MM.1S (cell line): ENCODE measurements around the gene VPS18.

Experiments used
- EZH2 ChIP-seq: fragments of 300-600 bp; sonication (generic); optimal IDR thresholded peaks from 2 replicates; pipeline ENCODE3; 2017; ENCODE audit warnings: low read depth, mild to moderate bottlenecking, antibody characterized with exemption, low read length, mixed read lengths
- TF ChIP-seq, protein P1 (sequence below): fragments of 300-600 bp; sonication (generic); IDR thresholded peaks from 2 replicates; pipeline ENCODE4 v1.5.1; 2016; ENCODE audit warnings: antibody characterized with exemption, low read length, mixed read lengths

DNA sequence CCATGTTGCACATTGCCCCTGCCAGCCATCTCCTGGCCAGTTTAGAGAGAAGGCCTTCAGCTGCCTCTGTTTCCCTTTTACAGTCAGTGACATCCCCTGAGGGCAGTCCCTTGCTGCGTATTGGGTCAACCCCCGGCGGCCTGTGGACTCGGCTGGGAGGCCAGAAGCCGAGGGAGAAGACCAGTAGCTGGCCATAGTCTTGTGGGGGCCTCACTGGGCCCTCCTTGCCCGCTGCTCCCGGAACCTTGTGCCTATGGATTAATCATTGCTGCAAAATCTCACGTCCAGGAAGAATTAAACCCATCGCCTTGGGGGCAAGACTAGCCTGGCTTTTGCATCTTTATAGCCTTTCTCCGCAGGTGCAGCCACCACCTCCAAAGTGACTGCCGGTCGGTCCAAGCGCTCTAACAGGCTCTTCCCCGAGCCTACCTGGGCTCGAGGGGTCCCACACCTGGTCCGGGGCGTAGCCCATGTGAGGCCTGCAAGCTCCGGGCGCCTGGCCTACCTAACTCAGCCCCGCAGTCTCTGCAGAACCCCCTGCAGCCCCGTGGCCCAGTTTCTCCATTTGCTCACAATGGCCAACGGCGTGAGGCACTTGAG is 58.2 kb downstream of the VPS18 start:
- no peak for TF ChIP-seq EZH2
- TF ChIP-seq, protein P1, sequence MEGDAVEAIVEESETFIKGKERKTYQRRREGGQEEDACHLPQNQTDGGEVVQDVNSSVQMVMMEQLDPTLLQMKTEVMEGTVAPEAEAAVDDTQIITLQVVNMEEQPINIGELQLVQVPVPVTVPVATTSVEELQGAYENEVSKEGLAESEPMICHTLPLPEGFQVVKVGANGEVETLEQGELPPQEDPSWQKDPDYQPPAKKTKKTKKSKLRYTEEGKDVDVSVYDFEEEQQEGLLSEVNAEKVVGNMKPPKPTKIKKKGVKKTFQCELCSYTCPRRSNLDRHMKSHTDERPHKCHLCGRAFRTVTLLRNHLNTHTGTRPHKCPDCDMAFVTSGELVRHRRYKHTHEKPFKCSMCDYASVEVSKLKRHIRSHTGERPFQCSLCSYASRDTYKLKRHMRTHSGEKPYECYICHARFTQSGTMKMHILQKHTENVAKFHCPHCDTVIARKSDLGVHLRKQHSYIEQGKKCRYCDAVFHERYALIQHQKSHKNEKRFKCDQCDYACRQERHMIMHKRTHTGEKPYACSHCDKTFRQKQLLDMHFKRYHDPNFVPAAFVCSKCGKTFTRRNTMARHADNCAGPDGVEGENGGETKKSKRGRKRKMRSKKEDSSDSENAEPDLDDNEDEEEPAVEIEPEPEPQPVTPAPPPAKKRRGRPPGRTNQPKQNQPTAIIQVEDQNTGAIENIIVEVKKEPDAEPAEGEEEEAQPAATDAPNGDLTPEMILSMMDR, result no peak
